SK-N-SH (cell line): ENCODE data around the gene ACYP2. TPM values are rescaled to one million over a fixed set of nuclear protein-coding genes. Genes with fewer than 3 reads are reported as not detected.
A peak's percentile ranks its signal among the peaks of the same experiment; 100 is the strongest.

Experiments
- CTCF ChIA-PET: fragments of 300-600, 350-600 bp; formaldehyde crosslinking; extraction: SDS; loops from one replicate; lab custom pipeline; 2021; lab: Yijun Ruan, JAX
- POLR2A ChIA-PET: fragments of 350-600 bp; sonication (Branson Sonifier 250); formaldehyde crosslinking; extraction: SDS; loops from one replicate; lab custom pipeline; 2020; ENCODE audit warnings: antibody characterized with exemption, inconsistent platforms; lab: Yijun Ruan, JAX
- DNase-seq: peaks from one replicate; pipeline ENCODE4 v3.0.0; 2012
- H2AFZ ChIP-seq: fragments of 200-600 bp; sonication (generic); 2 replicates; pipeline ENCODE4 v1.8.1; 2016; ENCODE audit warnings: antibody characterized with exemption, mild to moderate bottlenecking, low read depth
- H3F3A ChIP-seq: fragments of 200-600 bp; sonication (generic); replicated peaks from 2 replicates; pipeline ENCODE3; 2016; ENCODE audit warnings: antibody characterized with exemption, mild to moderate bottlenecking; ENCODE audit not compliant: insufficient read depth
- H3K27ac ChIP-seq, 2 experiments: fragments of 200-500 bp in 1 of 2; fragments of 200-600 bp in 1 of 2; sonication (Bioruptor generic) in 1 of 2; sonication (generic), shearing (Covaris generic) in 1 of 2; 2 replicates each; pipeline versions ENCODE4 v1.5.1 to v1.6.1; 2014 to 2016; ENCODE audit warnings: low read depth in 2 of 2, inconsistent platforms in 1 of 2, low read length in 1 of 2, mild to moderate bottlenecking in 1 of 2, mixed read lengths in 1 of 2
- H3K27me3 ChIP-seq: fragments of 200-600 bp; sonication (generic), shearing (Covaris generic); 2 replicates; pipeline ENCODE4 v1.6.1; 2016; ENCODE audit warnings: mixed run types; ENCODE audit not compliant: insufficient read depth
- H3K36me3 ChIP-seq, 2 experiments: fragments of 200-500 bp in 1 of 2; fragments of 200-600 bp in 1 of 2; sonication (Bioruptor generic) in 1 of 2; sonication (generic) in 1 of 2; replicated peaks in 1 of 2; 2 replicates each; pipeline versions ENCODE3 to v1.5.1; 2014 to 2016; ENCODE audit warnings: low read length in 1 of 2, mild to moderate bottlenecking in 1 of 2; ENCODE audit not compliant: insufficient read depth in 2 of 2, control insufficient read depth in 1 of 2
- H3K4me1 ChIP-seq, 2 experiments: fragments of 200-500 bp in 1 of 2; fragments of 200-600 bp in 1 of 2; sonication (Bioruptor generic) in 1 of 2; sonication (generic), shearing (Covaris generic) in 1 of 2; 2 replicates each; pipeline versions ENCODE4 v1.5.1 to v1.6.1; 2014 to 2016; ENCODE audit warnings: low read depth in 1 of 2, low read length in 1 of 2, mixed run types in 1 of 2; ENCODE audit not compliant: insufficient read depth in 2 of 2, control insufficient read depth in 1 of 2
- H3K4me2 ChIP-seq: fragments of 200-600 bp; sonication (generic), shearing (Covaris generic); 2 replicates; pipeline ENCODE4 v1.6.1; 2017; ENCODE audit warnings: mixed run types
- H3K4me3 ChIP-seq, 2 experiments: fragments of 200-500 bp in 1 of 2; fragments of 200-600 bp in 1 of 2; sonication (Bioruptor generic) in 1 of 2; sonication (generic), shearing (Covaris generic) in 1 of 2; 2 replicates each; pipeline versions ENCODE4 v1.5.1 to v1.8.1; 2014 to 2016; ENCODE audit warnings: low read depth in 2 of 2, inconsistent platforms in 1 of 2, low read length in 1 of 2, mild to moderate bottlenecking in 1 of 2, mixed read lengths in 1 of 2, moderate library complexity in 1 of 2
- H3K79me2 ChIP-seq: fragments of 200-600 bp; sonication (generic); 2 replicates; pipeline ENCODE4 v1.8.1; 2017; ENCODE audit warnings: mild to moderate bottlenecking; ENCODE audit not compliant: insufficient read depth
- H3K9ac ChIP-seq: fragments of 200-600 bp; sonication (generic); 2 replicates; pipeline ENCODE4 v1.6.1; 2017; ENCODE audit warnings: mixed run types
- H3K9me2 ChIP-seq: fragments of 200-600 bp; sonication (generic); 2 replicates; pipeline ENCODE4 v1.6.1; 2017; ENCODE audit warnings: mixed run types
- H3K9me3 ChIP-seq: fragments of 200-600 bp; sonication (generic); 2 replicates; pipeline ENCODE4 v1.6.1; 2017; ENCODE audit warnings: mixed run types, mild to moderate bottlenecking, moderate library complexity
- H4K20me1 ChIP-seq: fragments of 200-600 bp; sonication (generic); 2 replicates; pipeline ENCODE4 v1.6.1; 2017; ENCODE audit warnings: mild to moderate bottlenecking, mixed run types; ENCODE audit not compliant: insufficient read depth
- CHD2 ChIP-seq: fragments of 150-350 bp; IDR thresholded peaks from 2 replicates; pipeline ENCODE4 v1.6.1; 2018; ENCODE audit warnings: low read length; ENCODE audit not compliant: partially characterized antibody
- EP300 ChIP-seq, 2 experiments: IDR thresholded peaks; 2 replicates each; pipeline versions ENCODE4 v1.4.0 to v1.6.1; 2012; ENCODE audit warnings: borderline replicate concordance in 1 of 2, low read depth in 1 of 2, low read length in 1 of 2
- EZH2phosphoT487 ChIP-seq: fragments of 200-600 bp; sonication (generic); IDR thresholded peaks from 2 replicates; pipeline ENCODE4 v1.6.1; 2017; ENCODE audit warnings: low read depth, mixed run types, mild to moderate bottlenecking, antibody characterized with exemption, moderate library complexity, borderline replicate concordance
- GABPA ChIP-seq: IDR thresholded peaks from 2 replicates; pipeline ENCODE4 v1.4.0; 2012; ENCODE audit warnings: low read depth, mild to moderate bottlenecking
- GATA2 ChIP-seq: sonication (generic); formaldehyde crosslinking; IDR thresholded peaks from 2 replicates; pipeline ENCODE4 v1.5.0; 2020; ENCODE audit warnings: mild to moderate bottlenecking, missing genetic modification reagents
- JUND ChIP-seq: IDR thresholded peaks from 2 replicates; pipeline ENCODE4 v1.4.0; 2012
- MXI1 ChIP-seq: IDR thresholded peaks from 2 replicates; pipeline ENCODE4 v1.6.1; 2012; ENCODE audit warnings: mild to moderate bottlenecking, low read depth, low read length, improper control_type of control experiment
- NFIC ChIP-seq: IDR thresholded peaks from 2 replicates; pipeline ENCODE4 v1.4.0; 2012; ENCODE audit warnings: borderline replicate concordance
- POLR2AphosphoS5 ChIP-seq: IDR thresholded peaks from 2 replicates; pipeline ENCODE4 v1.6.1; 2012; ENCODE audit warnings: low read depth, low read length
- RAD21 ChIP-seq: IDR thresholded peaks from 2 replicates; pipeline ENCODE4 v1.6.1; 2012; ENCODE audit warnings: mild to moderate bottlenecking, low read length
- TAF1 ChIP-seq: IDR thresholded peaks from 2 replicates; pipeline ENCODE4 v1.6.1; 2012; ENCODE audit warnings: low read depth, mild to moderate bottlenecking, low read length, moderate library complexity, borderline replicate concordance
- YY1 ChIP-seq: IDR thresholded peaks from 2 replicates; pipeline ENCODE4 v1.4.0; 2012; ENCODE audit warnings: low read depth, mild to moderate bottlenecking
- WGBS: methylation state at CpG from one replicate; pipeline ENCODE4 v1.1.6; 2017; ENCODE audit warnings: low lambda C conversion rate; 5-methylcytosine and 5-hydroxymethylcytosine counted together
- polyA plus RNA-seq, 3 experiments: library from polyadenylated mRNA; depleted of rRNA; stranded (reverse); fragments of >200 nt; gene quantifications; 2 replicates each; pipeline ENCODE4 v1.2.3, GENCODE V29; 2012
- TF ChIP-seq, protein P1 (sequence below): IDR thresholded peaks from 2 replicates; pipeline ENCODE4 v1.4.0; 2012; ENCODE audit warnings: low read depth, borderline replicate concordance
- TF ChIP-seq, protein P2 (sequence below): IDR thresholded peaks from 2 replicates; pipeline ENCODE4 v1.4.0; 2012; ENCODE audit warnings: low read depth, borderline replicate concordance
- TF ChIP-seq, protein P3 (sequence below): IDR thresholded peaks from 2 replicates; pipeline ENCODE4; 2012
- TF ChIP-seq, protein P4 (sequence below): fragments of 200-600 bp; sonication (generic); IDR thresholded peaks from 2 replicates; pipeline ENCODE4 v1.6.1; 2017; ENCODE audit warnings: antibody characterized with exemption, mild to moderate bottlenecking, moderate library complexity
- TF ChIP-seq, protein P5 (sequence below): IDR thresholded peaks from 2 replicates; pipeline ENCODE4 v1.4.0; 2012; ENCODE audit warnings: low read depth
- TF ChIP-seq, protein P6 (sequence below): fragments of 150-350 bp; IDR thresholded peaks from 2 replicates; pipeline ENCODE4 v1.6.1; 2017; ENCODE audit warnings: antibody characterized with exemption, low read length, low read depth, borderline replicate concordance

ACYP2 gene
- polyA plus RNA-seq, 1 of the 3 experiments (the other 2 are of a cell fraction), result 8.8 TPM

DNA sequence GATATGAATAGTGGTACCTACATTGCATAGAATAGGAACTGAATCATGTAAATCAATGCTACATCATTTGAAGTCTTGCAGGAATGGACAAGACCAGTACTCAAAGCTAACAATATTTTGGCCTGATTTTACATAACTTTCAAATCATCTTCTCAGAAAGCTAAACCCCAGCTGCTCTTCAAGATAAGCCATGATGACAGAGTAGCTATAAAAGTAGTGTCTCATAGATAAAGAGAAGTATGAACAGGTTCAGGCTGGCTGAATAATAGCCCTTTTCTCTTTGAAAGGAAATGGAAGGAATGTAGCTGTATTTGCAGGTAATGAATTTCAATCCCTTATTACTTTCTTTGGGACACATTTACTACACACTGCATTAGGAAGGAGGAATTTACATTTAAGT lies 112.4 kb downstream of the ACYP2 start:
- Histone ChIP-seq H3K4me3 (no peak overlapping the region), H3K4me1 (peaks cover 0 to 30% of the 10 kb centered on the region in 2 experiments; a peak in 2 of 4 replicates), H3K36me3 (no peaks in the 10 kb centered on the region), H3K4me2 (no peak overlapping the region), H3F3A (no peaks in the 10 kb centered on the region), H2AFZ (no peak overlapping the region), H3K79me2 (no peaks in the 10 kb centered on the region), H4K20me1 (no peaks in the 10 kb centered on the region), H3K9ac (no peak overlapping the region), H3K9me3 (no peaks in the 10 kb centered on the region), H3K27me3 (no peaks in the 10 kb centered on the region), H3K27ac (peak overlapping the region in 1 of 2 experiments; percentile 82; a peak in 2 of 4 replicates), H3K9me2 (no peaks in the 10 kb centered on the region)
- TF ChIP-seq TAF1, result no peak
- no peak for TF ChIP-seq YY1
- TF ChIP-seq EZH2phosphoT487, result no peak
- no peak for TF ChIP-seq CHD2
- TF ChIP-seq GABPA, result no peak
- no peak for TF ChIP-seq GATA2 (CRISPR knock-in tag)
- TF ChIP-seq, protein P1, sequence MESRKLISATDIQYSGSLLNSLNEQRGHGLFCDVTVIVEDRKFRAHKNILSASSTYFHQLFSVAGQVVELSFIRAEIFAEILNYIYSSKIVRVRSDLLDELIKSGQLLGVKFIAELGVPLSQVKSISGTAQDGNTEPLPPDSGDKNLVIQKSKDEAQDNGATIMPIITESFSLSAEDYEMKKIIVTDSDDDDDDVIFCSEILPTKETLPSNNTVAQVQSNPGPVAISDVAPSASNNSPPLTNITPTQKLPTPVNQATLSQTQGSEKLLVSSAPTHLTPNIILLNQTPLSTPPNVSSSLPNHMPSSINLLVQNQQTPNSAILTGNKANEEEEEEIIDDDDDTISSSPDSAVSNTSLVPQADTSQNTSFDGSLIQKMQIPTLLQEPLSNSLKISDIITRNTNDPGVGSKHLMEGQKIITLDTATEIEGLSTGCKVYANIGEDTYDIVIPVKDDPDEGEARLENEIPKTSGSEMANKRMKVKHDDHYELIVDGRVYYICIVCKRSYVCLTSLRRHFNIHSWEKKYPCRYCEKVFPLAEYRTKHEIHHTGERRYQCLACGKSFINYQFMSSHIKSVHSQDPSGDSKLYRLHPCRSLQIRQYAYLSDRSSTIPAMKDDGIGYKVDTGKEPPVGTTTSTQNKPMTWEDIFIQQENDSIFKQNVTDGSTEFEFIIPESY, result no peak
- TF ChIP-seq RAD21, result no peak
- DNase-seq, result no peak
- POLR2A ChIA-PET, result no interaction called here
- CTCF ChIA-PET, result interaction anchor here (1.2 to 1.4 kb wide), 2 partner anchors 13 to 21 kb away, joined by 3 read pairs; no protein-coding TSS in a partner anchor

DNA sequence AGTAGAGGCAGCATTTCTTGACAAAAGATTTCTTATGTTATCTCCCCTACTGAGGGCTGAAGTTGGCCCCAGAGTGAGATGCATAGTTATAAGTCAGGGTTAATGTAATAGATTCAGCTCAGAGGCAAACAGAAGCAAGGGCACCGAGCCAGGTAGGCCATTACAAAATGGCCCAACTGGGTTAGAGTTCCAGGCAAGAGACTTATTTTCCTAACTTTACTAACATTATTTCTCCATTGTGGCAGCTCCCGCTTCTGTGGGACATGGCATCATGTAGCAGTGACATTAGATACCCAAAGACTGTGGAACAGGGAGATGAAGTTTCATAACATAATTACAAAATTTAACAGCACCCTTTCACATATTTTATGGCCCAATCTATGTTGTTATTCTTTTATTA lies 113.5 kb downstream of the ACYP2 start:
- Histone ChIP-seq H3K79me2 (no peaks in the 10 kb centered on the region), H3K9ac (no peak overlapping the region)
- 61% methylated on average over 2 of the region's 2 CpGs for WGBS
- TF ChIP-seq JUND (no peak), POLR2AphosphoS5 (no peak), NFIC (no peak), EP300 (IDR thresholded peaks at IDR 0.05; ENCODE audit: borderline replicate concordance in 1 of 2, low read depth in 1 of 2, low read length in 1 of 2) (peak in 1 of 2 experiments; percentile 16; a peak in 1 of 4 replicates), RAD21 (0 out of 2 replicates have a peak, but pooled peaks have one; percentile 3), MXI1 (no peak)
- TF ChIP-seq, protein P2, sequence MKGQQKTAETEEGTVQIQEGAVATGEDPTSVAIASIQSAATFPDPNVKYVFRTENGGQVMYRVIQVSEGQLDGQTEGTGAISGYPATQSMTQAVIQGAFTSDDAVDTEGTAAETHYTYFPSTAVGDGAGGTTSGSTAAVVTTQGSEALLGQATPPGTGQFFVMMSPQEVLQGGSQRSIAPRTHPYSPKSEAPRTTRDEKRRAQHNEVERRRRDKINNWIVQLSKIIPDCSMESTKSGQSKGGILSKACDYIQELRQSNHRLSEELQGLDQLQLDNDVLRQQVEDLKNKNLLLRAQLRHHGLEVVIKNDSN, result no peak
- TF ChIP-seq, protein P3, sequence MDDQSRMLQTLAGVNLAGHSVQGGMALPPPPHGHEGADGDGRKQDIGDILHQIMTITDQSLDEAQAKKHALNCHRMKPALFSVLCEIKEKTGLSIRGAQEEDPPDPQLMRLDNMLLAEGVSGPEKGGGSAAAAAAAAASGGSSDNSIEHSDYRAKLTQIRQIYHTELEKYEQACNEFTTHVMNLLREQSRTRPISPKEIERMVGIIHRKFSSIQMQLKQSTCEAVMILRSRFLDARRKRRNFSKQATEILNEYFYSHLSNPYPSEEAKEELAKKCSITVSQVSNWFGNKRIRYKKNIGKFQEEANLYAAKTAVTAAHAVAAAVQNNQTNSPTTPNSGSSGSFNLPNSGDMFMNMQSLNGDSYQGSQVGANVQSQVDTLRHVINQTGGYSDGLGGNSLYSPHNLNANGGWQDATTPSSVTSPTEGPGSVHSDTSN, result no peak
- TF ChIP-seq, protein P4, sequence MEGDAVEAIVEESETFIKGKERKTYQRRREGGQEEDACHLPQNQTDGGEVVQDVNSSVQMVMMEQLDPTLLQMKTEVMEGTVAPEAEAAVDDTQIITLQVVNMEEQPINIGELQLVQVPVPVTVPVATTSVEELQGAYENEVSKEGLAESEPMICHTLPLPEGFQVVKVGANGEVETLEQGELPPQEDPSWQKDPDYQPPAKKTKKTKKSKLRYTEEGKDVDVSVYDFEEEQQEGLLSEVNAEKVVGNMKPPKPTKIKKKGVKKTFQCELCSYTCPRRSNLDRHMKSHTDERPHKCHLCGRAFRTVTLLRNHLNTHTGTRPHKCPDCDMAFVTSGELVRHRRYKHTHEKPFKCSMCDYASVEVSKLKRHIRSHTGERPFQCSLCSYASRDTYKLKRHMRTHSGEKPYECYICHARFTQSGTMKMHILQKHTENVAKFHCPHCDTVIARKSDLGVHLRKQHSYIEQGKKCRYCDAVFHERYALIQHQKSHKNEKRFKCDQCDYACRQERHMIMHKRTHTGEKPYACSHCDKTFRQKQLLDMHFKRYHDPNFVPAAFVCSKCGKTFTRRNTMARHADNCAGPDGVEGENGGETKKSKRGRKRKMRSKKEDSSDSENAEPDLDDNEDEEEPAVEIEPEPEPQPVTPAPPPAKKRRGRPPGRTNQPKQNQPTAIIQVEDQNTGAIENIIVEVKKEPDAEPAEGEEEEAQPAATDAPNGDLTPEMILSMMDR, result no peak
- TF ChIP-seq, protein P1, result no peak
- TF ChIP-seq, protein P5, sequence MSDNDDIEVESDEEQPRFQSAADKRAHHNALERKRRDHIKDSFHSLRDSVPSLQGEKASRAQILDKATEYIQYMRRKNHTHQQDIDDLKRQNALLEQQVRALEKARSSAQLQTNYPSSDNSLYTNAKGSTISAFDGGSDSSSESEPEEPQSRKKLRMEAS, result no peak
- TF ChIP-seq, protein P6, sequence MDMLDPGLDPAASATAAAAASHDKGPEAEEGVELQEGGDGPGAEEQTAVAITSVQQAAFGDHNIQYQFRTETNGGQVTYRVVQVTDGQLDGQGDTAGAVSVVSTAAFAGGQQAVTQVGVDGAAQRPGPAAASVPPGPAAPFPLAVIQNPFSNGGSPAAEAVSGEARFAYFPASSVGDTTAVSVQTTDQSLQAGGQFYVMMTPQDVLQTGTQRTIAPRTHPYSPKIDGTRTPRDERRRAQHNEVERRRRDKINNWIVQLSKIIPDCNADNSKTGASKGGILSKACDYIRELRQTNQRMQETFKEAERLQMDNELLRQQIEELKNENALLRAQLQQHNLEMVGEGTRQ, result no peak

More for the DNA sequence above, 113.5 kb downstream of the ACYP2 start:
- Histone ChIP-seq H3K4me2 (no peak overlapping the region), H3K27me3 (no peaks in the 10 kb centered on the region), H3K36me3 (no peaks in the 10 kb centered on the region), H3K4me3 (no peak overlapping the region), H2AFZ (no peak overlapping the region), H3F3A (no peaks in the 10 kb centered on the region), H3K4me1 (peaks cover 0 to 30% of the 10 kb centered on the region in 2 experiments; a peak in 2 of 4 replicates), H4K20me1 (no peaks in the 10 kb centered on the region), H3K27ac (peak overlapping the region in 1 of 2 experiments; percentile 82; a peak in 2 of 4 replicates), H3K9me2 (no peaks in the 10 kb centered on the region), H3K9me3 (no peaks in the 10 kb centered on the region)
- DNase-seq, result peak; percentile 38
- CTCF ChIA-PET, result interaction anchor here (0.7 to 1.2 kb wide), 2 partner anchors 10 to 22 kb away, joined by 3 read pairs; no protein-coding TSS in a partner anchor
- POLR2A ChIA-PET, result no interaction called here
